GM18861 (cell line): Measurements from ENCODE around the gene GAST.
A peak's percentile ranks its signal among the peaks of the same experiment; 100 is the strongest.
"Not testable (repeated sequence)": the region's sequence is repeated elsewhere in the genome, so short reads cannot be mapped to it uniquely, and the experiment has no call there.

Experiments used
- ATAC-seq: cut with Tn5 transposase; IDR thresholded peaks from one replicate; pipeline ENCODE4 v1.9.1; 2021; ENCODE audit not compliant: unreplicated experiment

The GAST gene, protein sequence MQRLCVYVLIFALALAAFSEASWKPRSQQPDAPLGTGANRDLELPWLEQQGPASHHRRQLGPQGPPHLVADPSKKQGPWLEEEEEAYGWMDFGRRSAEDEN

DNA sequence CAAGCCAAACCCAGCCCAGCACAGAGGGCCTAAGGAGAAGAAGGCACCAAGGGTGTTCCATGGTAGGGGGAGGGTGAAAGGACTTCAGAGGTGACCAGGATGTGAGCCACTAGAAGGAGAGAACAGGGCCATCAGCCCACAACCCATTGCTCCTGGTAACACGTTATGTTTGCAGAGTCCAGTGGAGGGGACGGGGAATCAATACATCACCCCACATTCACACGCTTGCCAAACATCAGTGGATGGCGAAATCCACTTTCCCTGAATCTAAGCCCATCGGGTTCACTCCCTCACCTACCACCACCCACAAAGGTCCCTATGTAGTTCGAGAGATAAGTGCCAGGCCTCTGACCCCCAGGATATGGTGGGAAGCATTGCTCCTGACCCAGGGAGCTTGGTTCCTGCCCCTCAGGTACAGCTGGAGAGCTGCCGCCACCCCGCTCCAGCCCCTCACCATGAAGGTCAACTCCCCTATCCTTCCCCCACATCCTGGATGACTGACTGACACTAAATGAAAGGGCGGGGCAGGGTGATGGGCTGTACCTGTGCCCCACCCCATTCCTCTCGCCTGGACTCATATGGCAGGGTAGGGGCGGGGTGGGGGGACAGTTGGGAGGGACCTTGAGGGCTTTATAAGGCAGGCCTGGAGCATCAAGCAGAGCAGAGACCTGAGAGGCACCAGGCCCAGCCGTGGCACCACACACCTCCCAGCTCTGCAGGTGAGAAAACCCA lies at the start of gene GAST:
Gene GAST (plus strand): TSS at position 663 of the 732 bp plus-strand sequence. CDS start 3,106 bp downstream, outside the sequence.
- ATAC-seq = no peak

DNA sequence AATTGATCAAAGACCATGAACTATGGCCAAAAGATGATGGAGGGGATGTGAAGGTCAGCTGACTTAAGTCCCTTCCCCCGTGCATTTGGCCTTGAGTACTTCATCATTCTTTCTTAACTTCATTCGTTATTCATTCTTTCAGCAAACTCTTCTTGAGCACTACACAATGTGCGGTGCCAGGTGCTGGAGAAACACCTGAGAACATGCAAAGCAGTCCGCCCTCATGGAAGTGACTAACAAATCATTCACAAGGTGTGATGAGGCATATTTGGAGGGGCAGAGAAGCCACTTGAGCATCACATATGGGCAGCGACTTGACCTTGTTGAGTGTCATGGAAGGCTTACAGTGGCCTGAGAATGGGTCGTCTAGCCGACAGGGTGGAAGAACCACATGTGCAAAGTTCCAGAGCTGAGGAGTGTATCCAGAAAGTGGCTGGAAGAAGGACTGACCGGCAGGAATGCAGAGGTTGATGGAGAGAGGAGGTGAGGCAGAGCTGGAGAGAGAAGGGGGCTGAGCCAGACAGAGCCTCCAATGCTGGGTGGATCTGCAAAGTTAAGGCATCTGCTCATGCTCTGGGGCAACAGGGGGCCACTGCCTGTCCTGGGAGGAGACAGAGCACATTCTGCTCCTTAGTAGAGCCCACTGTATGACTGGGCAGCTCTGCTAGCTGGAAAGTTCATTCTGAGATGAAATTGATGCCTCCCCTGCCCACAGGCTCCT lies 48.5 kb upstream of the GAST start:
- ATAC-seq = no peak

DNA sequence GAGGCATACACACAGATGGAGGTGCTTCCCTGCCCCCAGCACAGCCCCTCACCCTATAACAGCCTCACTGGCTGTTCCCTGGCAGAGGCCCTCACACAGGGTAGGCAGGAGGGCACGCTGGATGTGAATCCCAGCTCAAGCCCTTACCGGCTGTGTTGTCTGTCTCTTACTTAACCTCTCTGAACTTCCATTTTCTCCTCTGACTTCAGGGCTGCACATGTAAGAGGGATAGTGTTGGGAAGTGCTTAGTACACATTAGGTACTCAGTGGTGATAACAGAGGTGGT lies 48.0 kb upstream of the GAST start:
- no peak for ATAC-seq

DNA sequence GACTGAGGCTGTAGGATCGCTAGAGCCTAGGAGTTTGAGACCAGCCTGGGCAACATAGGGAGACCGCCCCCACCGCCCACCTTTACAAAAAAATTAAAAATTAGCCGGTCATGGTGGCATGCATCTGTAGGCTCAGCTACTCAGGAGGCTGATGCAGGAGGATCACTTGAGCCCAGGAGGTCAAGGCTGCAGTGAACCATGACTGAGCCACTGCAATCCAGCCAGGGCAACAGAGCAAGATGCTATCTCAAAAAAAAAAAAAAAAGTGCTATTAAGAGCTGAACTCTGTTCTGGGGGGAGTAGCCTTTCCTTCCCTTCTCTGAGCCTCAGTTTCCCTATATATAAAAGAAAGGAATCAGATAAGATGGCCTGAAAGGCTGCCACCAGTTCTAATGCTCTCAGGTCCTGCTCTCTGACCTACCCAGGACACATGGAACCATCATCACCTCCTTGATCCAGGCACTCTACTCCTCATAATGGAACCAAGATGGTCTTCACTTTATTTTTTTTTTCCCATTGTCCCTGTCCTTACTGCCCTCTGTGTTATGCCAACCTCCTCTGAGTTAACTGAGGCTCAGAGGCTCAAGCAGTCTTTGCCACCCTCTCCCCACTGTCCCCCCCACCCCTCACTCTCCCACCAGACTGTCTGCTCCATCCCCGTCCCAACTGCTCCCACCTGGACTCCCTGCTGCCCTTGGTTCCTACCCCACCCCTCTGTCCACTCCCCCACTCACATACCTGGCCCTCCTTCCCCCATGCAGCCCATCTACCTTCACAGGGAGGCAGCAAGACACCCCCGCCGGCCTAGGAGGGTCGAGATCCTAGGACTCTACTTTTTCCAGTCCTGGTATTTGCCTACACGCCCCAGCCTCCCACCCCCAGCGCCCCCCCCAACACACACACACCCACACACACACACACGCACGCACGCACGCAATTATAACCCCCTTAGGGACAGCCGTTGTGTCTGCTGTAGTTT lies 47.3 kb upstream of the GAST start:
- no peak for ATAC-seq

DNA sequence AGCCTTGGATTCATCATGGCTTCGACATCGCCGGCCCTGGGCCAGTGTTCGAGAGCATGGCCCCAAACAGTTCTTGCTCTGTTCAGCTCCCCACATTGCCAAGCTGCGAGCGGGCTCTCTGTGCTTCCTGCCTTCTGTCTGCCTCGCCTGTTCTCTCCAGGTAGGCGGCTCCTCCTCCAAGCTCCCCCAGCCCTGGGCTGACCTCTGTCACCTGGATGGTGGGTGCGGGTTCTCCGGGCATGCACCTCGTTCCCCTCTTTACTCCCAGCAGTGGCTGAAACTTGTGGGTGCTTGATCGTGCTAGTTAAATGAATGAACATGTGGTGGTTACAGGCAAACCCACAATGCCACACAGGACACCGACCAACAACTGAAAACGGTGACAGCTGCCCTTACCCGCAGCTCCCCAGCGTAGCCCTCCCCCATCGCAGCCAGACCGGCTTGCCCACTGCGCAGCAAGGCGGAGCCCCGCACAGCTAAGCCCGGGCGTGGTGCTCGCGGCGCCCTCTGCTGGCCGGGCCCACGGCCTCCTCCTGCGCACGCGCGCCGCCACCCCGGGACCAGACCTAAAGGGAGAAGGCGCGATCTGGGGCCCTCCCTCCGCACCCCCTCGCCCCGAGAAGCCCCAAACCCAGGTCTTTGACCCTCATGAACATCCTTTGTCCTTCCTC lies 46.4 kb upstream of the GAST start:
- peak; percentile 36 for ATAC-seq

DNA sequence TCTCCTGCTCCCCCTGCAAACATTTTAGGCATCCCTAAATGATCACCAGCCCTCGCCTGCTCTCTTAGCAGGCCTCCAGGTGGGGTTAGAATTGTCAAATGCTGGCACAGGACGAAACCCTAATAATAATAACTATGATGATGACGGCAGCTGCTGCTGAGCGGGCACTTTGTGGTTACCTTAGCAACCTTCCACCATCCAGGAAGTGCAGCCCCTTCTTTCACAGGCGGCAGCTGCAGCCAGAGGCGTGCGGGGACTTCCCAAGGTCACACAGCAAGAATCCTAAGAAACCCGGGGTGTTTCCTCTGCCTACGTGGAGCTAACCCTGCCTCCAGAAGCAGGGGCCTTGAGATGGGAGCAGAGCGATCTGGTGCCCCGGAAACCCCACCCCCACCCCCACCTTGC lies 45.9 kb upstream of the GAST start:
- ATAC-seq = peak; percentile 35

DNA sequence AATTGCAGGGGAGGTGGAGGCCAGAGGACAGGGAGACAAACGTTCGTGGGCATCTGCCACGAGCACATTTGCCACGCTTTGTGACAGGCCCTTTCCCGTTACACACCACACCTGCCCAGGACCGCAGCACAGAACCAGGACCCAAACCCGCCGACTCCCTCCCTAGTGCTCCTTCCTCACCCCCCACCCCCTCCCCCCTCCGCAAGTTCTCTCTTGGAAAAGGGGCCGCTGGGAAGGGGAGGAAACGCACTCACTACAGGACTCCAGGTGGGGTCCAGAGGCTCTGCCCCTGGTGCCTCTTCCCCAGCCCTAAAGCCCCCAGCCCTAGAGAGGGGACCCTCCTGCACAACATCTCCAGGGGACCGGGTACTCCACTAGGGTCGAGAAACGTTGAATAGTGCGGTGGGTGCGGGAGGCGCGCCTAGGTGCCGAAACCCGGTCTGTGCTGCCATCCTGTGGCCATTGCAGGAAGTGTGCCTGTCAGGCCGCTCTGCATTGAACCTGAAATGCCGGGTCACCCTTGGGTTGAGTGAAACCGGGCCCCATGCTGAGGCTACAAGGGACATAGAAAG lies 45.3 kb upstream of the GAST start:
- ATAC-seq = no peak

DNA sequence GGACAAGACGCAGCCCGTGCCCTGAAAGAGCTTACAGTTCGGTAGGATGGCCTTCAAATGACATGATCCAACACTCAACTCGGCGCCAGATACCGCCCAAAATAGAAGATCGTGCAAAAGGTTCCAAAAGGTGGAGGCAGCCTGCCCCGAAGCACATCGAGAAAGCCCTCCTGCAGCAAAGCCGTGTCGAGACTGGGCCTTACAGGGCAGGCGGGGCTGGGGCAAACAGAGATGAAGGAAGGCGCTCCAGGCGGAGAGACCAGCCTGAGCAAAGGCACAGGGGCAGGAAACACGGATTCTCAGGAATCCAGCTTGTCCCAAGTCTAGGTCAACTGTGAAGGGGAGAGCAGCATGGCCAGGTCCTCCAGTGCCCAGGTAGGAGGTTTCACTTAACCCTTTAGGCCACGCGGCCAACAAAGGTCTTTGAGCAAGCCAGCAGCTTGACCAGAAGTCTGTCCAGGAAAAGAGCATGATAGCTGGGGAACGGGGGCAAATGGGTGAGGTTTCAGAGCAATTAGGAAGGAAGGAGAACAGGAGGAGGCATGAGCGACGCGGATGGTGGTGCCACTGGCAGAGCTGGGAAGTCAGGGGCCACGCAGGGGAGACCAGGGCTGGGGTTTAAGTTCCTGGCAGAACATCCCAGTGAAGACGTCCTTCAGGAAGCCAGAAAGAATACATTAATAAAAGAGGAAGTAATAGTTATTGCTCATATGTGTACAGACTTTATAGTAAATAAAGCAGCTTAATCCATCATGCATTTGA lies 44.7 kb upstream of the GAST start:
- no peak for ATAC-seq

DNA sequence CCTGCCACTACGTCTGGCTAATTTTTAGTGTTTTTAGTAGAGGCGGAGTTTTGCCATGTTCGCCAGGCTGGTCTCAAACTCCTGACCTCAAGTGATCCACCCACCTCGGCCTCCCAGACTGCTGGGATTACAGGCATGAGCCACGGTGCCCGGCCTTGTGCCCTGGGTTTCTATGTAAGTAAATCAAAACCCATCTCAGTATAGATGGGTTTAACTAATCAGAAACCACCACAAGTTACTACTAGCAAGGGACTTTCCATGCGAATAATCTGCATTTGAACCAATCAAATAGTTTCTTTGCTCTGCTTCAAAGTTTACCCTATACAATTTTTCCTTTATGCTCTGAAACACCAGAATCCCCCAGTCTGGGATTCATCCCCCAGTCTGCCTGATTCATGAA lies 40.0 kb upstream of the GAST start:
- no peak for ATAC-seq

DNA sequence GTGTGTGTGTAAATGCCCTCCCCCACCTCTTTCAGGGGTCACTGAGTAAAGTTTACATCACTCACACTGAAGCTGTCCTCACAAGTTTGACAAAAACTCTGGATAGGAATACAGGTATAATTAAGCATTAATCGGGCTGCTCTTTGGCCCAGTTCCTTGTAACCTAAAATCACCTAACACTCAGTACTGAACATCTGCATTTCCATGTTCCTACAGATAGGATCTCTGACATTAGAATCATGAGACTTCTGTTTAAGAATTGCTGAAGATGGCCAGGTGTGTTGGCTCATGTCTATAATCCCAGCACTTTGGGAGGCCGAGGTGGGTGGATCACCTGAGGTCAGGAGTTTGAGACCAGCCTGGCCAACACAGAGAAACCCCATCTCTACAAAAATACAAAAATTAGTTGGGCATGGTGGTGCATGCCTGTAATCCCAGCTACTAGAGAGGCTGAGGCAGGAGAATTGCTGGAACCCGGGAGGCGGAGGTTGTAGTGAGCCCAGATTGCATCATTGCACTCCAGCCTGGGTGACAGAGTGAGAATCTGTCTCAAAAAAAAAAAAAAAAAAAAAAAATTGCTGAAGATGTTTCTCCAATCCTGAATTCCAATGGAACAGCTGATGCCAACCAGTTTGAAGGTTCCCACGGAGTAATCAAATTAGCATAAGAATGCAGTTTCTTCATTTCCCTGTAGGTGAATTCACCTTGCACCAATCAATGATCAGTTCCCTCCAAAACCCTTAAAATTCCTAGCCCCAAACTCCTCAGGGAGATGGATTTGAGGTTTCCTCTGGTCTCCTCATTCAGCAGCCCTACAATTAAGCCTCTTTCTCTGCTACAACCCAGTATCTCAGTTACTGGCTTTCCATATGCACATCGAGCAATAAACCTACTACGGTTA lies 36.7 kb upstream of the GAST start:
- not testable (repeated sequence) for ATAC-seq

DNA sequence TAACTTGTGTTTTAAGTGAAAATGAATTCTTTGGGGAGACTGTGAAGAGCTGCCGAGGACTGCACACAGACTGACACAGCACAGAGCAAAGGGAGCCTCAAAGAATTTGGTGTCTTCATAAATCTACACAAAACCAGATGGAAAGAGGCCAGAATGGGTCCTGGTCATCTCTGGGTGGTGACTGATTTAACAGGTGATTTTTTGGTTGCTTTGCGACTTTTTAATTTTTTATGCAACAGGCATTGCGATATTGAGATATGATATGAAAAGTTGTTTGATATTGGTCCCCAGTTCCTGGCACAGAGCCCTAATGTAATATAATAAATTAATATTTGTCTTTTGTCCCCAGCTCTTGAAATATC lies 36.1 kb upstream of the GAST start:
- ATAC-seq = no peak

DNA sequence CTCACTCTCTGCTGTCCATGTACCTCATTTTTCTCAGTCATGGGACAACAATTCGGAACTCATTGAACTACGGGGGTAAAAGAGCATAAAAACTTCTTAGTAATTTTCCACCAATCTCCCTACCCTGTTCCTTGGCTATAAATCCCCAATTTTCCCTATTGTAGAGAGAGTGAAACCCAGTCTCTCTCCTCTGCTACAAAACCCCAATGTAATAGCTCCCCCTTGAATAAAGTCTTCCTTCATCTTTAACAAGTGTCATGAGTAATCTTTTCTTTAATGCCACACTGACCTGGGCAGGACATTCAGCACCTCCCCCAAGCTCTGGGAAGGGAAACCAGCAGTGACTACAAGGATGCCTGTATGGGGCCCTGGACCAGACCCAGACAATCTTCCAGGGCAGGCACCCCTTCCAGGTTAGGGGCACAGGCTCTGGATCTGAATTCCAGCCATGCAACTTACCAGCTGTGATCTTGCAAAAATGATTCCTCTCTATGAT lies 33.7 kb upstream of the GAST start:
- ATAC-seq = no peak

DNA sequence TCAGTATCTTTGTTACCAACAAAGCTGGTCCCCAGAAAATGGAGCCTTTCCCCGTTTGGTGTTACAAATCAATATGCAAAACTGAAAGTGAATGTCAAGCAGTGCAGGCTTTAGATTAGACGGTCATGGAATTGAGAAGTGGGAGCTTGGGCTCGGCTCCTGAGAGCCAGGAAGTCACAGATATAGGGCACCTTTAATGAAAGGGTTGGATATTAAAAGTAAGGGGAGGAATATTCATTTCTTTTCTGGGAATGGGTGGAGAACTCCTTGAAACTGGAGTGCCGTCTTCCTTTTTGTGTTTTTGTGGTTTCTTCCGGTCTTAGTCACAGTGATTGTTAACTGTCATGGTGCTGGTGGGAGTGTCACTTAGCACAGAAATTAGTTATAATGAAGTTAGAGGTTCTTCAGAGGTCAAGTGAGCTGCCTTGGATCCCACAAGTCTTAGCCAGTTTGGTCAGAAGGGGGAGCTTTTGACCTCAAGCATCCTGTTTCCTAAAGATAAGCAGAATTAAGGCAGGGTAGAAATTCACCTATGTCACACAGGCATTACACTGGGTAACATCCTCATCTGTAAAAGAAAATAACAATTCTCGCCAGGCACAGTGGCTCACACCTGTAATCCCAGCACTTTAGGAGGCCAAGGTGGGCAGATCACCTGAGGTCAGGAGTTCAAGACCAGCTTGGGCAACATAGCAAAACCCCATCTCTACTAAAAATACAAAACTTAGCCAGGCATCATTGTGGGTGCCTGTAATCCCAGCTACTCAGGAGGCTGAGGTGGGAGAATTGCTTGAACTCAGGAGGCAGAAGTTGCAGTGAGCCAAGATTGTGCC lies 33.0 kb upstream of the GAST start:
- ATAC-seq = peak; percentile 53

DNA sequence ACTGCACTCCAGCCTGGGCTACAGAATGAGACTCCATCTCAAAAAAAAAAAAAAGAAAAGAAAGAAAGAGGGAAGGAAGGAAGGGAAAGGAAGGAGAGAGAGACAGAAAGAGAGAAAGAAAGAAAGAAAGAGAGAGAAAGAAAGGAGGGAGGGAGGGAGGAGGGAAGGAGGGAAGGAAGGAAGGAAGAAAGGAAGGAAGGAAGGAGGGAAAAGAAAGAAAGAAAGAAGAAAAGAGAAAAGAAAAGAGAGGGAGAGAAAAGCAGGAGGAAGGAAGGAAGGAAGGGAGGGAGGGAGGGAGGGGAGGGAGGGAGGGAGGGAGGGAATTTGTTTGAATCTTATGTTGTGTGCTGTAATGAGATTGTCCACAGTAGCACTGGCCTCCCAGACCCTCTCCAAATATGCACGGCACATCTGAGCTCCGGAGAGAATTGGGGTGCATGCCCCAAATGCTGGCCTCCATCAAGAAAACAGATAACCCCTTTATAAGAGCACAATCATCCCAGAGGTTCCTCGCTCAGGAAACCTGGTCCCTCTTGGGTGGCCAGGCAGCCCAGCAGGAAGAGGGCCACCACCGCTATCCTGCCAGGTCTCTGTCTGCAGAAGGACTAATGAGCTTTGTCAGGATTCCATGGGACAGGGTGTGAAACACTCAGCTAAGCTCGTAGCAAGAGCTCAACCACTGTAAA lies 32.2 kb upstream of the GAST start:
- no peak for ATAC-seq

DNA sequence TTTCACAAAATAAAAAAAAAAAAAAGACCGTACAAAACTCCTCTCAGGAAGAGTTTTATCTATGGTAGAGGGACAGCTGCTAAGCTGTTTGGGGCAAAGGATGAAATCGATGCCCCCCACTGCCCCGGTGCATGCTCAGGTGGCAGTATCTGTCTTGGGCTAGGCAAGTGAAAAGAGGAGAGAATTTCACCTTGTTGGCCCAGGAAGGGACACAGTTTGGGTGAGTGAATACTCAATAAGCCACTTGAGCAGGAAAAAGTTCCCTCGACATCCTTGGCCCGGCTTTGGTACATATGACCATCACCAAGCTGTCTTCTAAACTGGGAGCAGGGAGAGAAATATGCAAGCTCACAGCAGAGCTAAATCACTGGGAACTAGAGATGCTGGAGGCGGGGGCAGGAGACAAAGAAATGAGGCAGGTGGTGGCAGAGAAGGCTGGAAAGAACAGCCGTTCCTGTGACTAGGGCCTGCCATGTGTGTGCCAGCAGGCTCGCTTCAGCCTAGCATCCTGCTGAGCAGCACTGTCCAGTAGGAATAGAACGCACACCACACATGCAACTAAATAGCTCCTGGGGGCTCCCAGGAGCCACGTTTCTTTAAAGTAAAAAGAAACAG lies 31.6 kb upstream of the GAST start:
- no peak for ATAC-seq

DNA sequence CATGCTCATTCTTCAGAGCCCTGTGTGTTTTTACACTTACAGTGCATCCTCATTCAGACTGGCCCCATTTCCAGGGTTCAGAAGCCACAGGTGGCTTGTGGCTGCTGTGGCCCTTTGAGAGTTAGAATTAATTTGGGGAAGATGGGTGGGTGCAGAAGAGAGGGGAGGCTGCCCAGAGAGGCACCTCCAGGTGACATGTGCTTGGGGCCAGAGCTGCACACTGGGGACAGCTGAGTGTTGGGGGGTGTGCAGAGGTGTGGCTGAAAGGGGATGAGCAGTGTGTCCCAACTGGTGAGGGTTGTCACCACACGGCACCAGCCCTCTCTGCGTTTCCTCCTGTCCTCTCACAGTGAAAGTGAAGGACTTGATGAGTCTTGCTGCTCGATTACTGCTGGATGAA lies 30.4 kb upstream of the GAST start:
- ATAC-seq = no peak

DNA sequence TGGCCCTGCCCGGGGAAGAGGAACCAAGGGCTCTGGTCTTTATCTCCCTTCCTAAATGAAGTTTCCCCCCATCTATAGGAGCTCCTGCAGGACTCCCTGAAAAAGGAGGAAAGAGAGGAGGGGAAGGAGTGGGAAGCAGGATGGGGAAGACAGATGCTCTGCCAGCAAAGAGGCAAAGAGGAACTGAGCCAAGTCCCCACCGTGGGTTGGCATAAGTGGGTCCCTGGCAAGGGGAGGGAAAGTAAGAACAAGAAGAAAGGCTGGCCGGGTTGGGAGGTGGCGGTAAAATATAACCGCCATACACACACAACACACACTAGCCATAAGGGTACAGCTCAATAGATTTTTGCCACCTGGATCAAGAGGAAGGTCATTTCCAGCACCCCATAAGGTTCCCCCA lies 29.5 kb upstream of the GAST start:
- no peak for ATAC-seq
